GM13977 (cell line): ENCODE measurements around the gene HSH2D.

ENCODE experiments used
- DNase-seq: peaks from one replicate; pipeline ENCODE4 v3.0.0; 2012; ENCODE audit warnings: low spot score
- in situ Hi-C: fragments of 300-500 bp; cut with MboI; formaldehyde crosslinking; loops from one replicate; pipeline ENCODE4 v1.12.0; 2022; ENCODE audit warnings: low sequenced_read_pairs, low pct_unique_long_range_greater_than_20kb, mixed read lengths, inconsistent platforms; ENCODE audit not compliant: unreplicated experiment
- TF ChIP-seq, protein P1 (sequence below): IDR thresholded peaks from 2 replicates; pipeline ENCODE4 v1.5.1; 2012; ENCODE audit warnings: mild to moderate bottlenecking, control low read depth; ENCODE audit not compliant: insufficient read depth; ENCODE audit errors: extremely low read depth, missing control alignments

The HSH2D gene

DNA sequence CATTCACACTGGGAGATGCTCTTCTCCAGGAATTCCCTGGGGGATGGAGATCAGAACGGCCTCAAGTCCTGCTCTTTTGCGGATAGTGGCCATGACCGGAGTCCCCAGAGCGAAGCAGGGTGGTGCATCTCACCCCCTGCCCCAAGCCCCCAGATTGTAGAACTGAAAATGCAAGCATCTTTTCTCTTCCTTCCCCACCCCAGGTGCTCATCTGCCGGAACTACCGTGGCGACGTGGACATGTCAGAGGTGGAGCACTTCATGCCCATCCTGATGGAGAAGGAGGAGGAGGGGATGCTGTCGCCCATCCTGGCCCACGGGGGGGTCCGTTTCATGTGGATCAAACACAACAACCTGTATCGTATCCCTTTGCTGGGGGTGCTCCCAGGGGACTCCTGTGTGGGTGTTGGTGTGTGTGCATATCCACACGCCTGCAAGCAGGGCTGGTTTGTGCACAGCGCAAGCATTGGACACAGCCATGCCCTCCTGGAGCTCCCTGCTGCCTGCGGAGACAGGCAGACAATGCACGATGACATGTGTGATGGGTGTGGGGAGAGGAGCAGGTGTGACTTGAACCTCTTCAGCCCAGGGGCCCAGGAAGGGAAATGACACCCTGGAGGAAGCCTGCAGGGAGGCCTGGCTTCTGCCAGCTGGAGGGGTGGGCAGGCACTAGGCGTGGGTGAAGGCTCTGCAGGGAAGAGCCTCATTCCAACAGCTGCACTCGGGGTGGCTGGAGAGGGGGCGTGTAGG lies 59.9 kb downstream of the HSH2D start:
- in situ Hi-C loops = no loop called here
- DNase-seq = no peak
- TF ChIP-seq, protein P1, sequence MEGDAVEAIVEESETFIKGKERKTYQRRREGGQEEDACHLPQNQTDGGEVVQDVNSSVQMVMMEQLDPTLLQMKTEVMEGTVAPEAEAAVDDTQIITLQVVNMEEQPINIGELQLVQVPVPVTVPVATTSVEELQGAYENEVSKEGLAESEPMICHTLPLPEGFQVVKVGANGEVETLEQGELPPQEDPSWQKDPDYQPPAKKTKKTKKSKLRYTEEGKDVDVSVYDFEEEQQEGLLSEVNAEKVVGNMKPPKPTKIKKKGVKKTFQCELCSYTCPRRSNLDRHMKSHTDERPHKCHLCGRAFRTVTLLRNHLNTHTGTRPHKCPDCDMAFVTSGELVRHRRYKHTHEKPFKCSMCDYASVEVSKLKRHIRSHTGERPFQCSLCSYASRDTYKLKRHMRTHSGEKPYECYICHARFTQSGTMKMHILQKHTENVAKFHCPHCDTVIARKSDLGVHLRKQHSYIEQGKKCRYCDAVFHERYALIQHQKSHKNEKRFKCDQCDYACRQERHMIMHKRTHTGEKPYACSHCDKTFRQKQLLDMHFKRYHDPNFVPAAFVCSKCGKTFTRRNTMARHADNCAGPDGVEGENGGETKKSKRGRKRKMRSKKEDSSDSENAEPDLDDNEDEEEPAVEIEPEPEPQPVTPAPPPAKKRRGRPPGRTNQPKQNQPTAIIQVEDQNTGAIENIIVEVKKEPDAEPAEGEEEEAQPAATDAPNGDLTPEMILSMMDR = no peak

DNA sequence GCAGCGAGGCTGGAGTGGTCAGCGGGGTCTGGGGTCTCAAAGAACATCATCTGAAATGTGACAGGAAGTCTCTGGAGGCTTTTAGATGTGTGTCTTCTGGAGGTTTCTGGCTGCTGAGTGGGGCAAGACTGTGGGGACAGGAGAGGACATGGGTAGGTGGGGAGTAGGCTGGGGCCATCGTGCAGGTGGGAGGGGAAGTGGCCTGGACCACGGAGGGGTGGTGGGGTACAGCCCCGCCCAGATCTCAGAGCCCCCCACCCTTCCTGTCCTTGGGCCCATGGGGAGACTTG lies 60.5 kb downstream of the HSH2D start:
- in situ Hi-C loops = no loop called here
- DNase-seq = no peak
- TF ChIP-seq, protein P1 = no peak

DNA sequence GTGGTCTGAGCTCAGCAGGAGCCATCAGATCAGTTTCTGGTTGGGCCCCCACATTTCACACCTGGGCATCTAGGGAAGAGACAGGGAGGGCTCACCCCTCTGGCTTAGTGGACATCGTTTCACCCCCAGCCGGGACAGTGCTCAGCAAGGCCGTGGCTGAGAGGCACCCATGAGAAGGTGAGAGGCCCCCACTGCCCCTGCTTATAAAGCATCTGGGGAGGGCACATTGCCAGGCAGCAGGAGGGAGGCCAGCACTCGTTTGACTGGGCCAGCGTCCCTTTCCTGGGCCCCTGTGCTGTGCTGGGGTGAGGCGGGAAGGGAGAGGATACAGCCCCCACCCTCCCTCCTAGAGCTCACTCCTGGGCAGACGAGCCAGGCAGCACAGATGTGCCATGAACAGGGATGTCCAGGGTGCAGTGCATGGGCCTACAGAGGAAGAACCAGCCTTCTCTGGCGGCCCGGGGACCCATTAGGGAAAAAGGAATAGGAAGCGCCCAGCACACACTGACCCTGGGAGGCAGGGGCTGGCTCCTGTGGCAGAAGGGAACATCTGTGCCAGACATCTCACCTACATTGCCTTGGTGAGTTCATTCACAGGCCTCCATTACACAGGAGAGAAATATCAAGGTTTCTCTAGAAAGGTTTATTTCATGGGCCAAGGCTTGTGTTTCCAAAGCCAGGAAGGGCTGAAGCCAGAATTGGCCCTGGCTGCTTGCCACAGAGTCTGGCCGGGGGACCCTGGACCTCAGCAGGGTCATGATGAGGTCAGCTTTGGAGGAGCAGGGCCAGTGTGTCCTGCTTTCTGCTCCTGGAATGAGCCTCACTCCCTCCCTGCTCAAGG lies 61.9 kb downstream of the HSH2D start:
- in situ Hi-C loops = no loop called here
- TF ChIP-seq, protein P1 = no peak
- no peak for DNase-seq

DNA sequence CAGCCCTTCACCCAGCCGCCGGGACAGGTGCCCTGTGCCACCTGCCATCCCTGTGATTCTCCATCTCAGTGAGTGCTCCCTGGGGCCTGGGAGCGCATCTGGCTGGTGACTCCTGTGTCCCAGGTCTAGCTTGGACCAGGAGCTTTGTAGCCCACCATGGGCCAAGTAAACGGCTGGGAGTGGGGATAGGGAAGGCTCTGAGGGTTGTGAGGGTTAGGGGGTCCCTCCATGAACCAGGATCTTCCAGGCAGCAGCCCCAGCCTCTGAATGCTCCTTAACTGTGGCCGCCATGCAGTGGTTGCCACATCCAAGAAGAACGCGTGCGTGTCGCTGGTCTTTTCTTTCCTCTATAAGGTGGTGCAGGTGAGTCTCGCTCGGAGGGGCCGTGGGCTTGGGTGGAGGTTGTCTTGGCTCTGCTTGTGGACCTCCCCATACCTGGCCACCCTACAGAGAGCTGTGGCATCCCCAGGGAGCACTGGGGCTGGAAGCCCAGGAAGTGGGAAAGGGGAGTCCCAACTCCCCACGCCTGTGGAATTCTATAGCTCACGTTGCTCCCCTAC lies 62.6 kb downstream of the HSH2D start:
- DNase-seq = no peak
- in situ Hi-C loops = no loop called here
- TF ChIP-seq, protein P1 = no peak

DNA sequence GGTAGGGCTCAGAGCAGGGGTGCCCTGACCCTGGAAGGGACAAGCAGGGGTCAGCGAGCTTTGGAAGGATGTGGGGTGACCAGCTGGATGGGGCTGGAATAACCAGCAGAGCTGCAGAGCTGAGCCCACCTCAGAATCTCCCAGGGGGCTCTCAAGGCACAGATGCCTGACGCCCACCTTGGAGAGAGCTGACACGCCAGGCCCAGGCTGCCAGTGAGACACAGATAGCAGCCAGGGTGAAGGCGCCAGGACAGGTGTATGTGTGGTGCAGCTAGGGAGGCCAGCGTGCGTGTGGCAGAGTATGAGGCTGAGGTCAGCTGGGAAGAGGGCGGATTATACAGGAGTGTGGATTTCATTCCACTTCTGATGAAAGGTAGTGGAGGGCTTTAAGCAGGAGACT lies 63.2 kb downstream of the HSH2D start:
- in situ Hi-C loops = no loop called here
- TF ChIP-seq, protein P1 = no peak
- DNase-seq = no peak

DNA sequence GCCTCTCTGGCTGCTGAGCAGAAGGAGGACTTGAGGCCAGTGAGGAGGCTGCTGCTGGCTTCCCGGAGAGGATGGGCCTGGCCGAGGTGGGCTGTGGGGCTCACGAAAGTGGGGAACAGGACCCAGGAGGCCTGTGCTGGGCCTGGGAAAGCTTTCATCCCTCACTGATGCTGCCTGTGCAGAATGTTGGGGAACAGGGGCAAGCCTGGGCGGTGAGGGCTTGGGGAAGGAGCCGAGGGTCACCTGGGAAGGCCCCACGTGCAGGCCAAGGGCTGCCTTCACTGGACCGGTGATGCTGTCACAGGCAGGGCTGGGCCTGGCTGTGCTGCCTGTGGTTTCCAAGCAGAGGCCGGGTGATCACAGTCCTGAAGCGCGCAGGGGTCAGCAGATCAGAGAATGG lies 63.6 kb downstream of the HSH2D start:
- in situ Hi-C loops = no loop called here
- TF ChIP-seq, protein P1 = no peak
- DNase-seq = no peak
